B cell (primary cell): ENCODE data around the gene DNAH6. TPM values are rescaled to one million over a fixed set of nuclear protein-coding genes. Genes with fewer than 3 reads are reported as not detected.

Source experiments
- ATAC-seq: fragments of 200-7000 bp; cut with Tn5 transposase; one replicate; pipeline ENCODE4 v1.10.0; 2021; ENCODE audit warnings: low read depth, mild to moderate bottlenecking, moderate number of reproducible peaks, moderate library complexity
- CTCF ChIA-PET: fragments of 350-600 bp; sonication (Branson Sonifier 250); formaldehyde crosslinking; loops from one replicate; lab custom pipeline; 2021; ENCODE audit warnings: antibody characterized with exemption, inconsistent platforms; lab: Charles Lee
- POLR2A ChIA-PET: fragments of 350-600 bp; sonication (Branson Sonifier 250); formaldehyde crosslinking; loops from one replicate; lab custom pipeline; 2021; ENCODE audit warnings: antibody characterized with exemption; lab: Charles Lee
- DNase-seq: peaks from one replicate; pipeline ENCODE4 v3.0.0; 2013
- H2AFZ ChIP-seq: 2 replicates; pipeline ENCODE4 v1.6.1; 2012; ENCODE audit warnings: mild to moderate bottlenecking, low read depth, low read length; ENCODE audit not compliant: insufficient read depth, poor library complexity, severe bottlenecking
- H3K27ac ChIP-seq, 2 donors: 1 replicate in 1 of 2; 2 replicates in 1 of 2; pipeline ENCODE4 v1.5.1; 2012 to 2013; ENCODE audit warnings: low read length in 2 of 2, mild to moderate bottlenecking in 2 of 2, moderate library complexity in 1 of 2
- H3K27me3 ChIP-seq, 4 experiments: fragments of 200-600 bp in 1 of 4; sonication (generic) in 1 of 4; replicated peaks in 1 of 4; 1 replicate in 2 of 4; 2 replicates in 2 of 4; pipeline versions ENCODE4 v1.6.1 to v1.7.0; 2013 to 2016; ENCODE audit warnings: low read length in 3 of 4, mild to moderate bottlenecking in 2 of 4, mixed read lengths in 1 of 4, moderate library complexity in 1 of 4; ENCODE audit not compliant: insufficient read depth in 4 of 4, control insufficient read depth in 3 of 4; ENCODE audit errors: control extremely low read depth in 1 of 4
- H3K36me3 ChIP-seq, 2 experiments: replicated peaks in 1 of 2; 1 replicate in 1 of 2; 2 replicates in 1 of 2; pipeline versions ENCODE4 v1.6.1 to v1.7.1; 2013; ENCODE audit warnings: low read length in 1 of 2; ENCODE audit not compliant: insufficient read depth in 2 of 2, control insufficient read depth in 1 of 2; ENCODE audit errors: control extremely low read depth in 1 of 2, extremely low read depth in 1 of 2
- H3K4me1 ChIP-seq, 2 donors: fragments of 200-600 bp in 1 of 2; sonication (generic) in 1 of 2; 1 replicate in 1 of 2; 2 replicates in 1 of 2; pipeline versions ENCODE4 v1.5.1 to v1.6.1; 2013 to 2017; ENCODE audit warnings: low read length in 2 of 2; ENCODE audit not compliant: control insufficient read depth in 2 of 2, insufficient read depth in 2 of 2
- H3K4me2 ChIP-seq: replicated peaks from 2 replicates; pipeline ENCODE3; 2012; ENCODE audit warnings: mild to moderate bottlenecking, low read depth, low read length; ENCODE audit not compliant: poor library complexity, severe bottlenecking
- H3K4me3 ChIP-seq, 5 experiments: fragments of 200-600 bp in 1 of 5; sonication (generic) in 1 of 5; 1 replicate in 3 of 5; 2 replicates in 2 of 5; pipeline versions ENCODE4 v1.5.1 to v1.7.0; 2011 to 2016; ENCODE audit warnings: low read length in 4 of 5, mild to moderate bottlenecking in 4 of 5, low read depth in 2 of 5, control low read depth in 1 of 5, moderate library complexity in 1 of 5; ENCODE audit not compliant: insufficient read depth in 1 of 5; ENCODE audit errors: control extremely low read depth in 1 of 5, extremely low read depth in 1 of 5
- H3K79me2 ChIP-seq: fragments of 200-600 bp; sonication (generic); one replicate; pipeline ENCODE4 v1.6.0; 2016; ENCODE audit warnings: low read length; ENCODE audit not compliant: control insufficient read depth, insufficient read depth
- H3K9ac ChIP-seq: fragments of 200-600 bp; sonication (generic); 2 replicates; pipeline ENCODE4 v1.6.1; 2017; ENCODE audit warnings: mild to moderate bottlenecking, low read length, moderate library complexity
- H3K9me3 ChIP-seq, 3 donors: one replicate each; pipeline versions ENCODE4 v1.6.1 to v1.7.1; 2013; ENCODE audit warnings: low read length in 2 of 3; ENCODE audit not compliant: control insufficient read depth in 2 of 3, insufficient read depth in 1 of 3; ENCODE audit errors: control extremely low read depth in 1 of 3
- H4K20me1 ChIP-seq: 2 replicates; pipeline ENCODE4 v1.6.0; 2012; ENCODE audit warnings: mild to moderate bottlenecking, low read length; ENCODE audit not compliant: insufficient read depth, control insufficient read depth, poor library complexity, severe bottlenecking
- H3K27ac Mint-ChIP-seq: one replicate; pipeline ENCODE4 v1.8.0; 2021; ENCODE audit warnings: mixed read lengths
- H3K27me3 Mint-ChIP-seq: one replicate; pipeline ENCODE4 v1.8.0; 2021; ENCODE audit warnings: mixed read lengths
- H3K4me1 Mint-ChIP-seq: one replicate; pipeline ENCODE4 v1.8.0; 2021; ENCODE audit warnings: mixed read lengths
- H3K4me3 Mint-ChIP-seq: one replicate; pipeline ENCODE4 v1.8.0; 2021; ENCODE audit warnings: mixed read lengths
- H3K9me3 Mint-ChIP-seq: one replicate; pipeline ENCODE4 v1.8.0; 2022; ENCODE audit warnings: mixed read lengths; ENCODE audit not compliant: insufficient read depth
- CTCF ChIP-seq: fragments of 200-600 bp; IDR thresholded peaks from one replicate; pipeline ENCODE4 v1.8.0; 2022; ENCODE audit warnings: antibody characterized with exemption, mild to moderate bottlenecking
- EZH2 ChIP-seq: IDR thresholded peaks from 2 replicates; pipeline ENCODE4 v1.6.1; 2012; ENCODE audit warnings: borderline replicate concordance, low read depth, mild to moderate bottlenecking, moderate library complexity, low read length; ENCODE audit not compliant: insufficient read depth, poor library complexity, severe bottlenecking
- WGBS: methylation state at CpG from one replicate; pipeline ENCODE4 v1.1.5; 2013; ENCODE audit warnings: missing lambda C conversion rate; ENCODE audit not compliant: insufficient coverage; 5-methylcytosine and 5-hydroxymethylcytosine counted together
- intact Hi-C: fragments of 100-400 bp; cut with micrococcal nuclease; formaldehyde crosslinking; loops from one replicate; pipeline ENCODE4 v1.10.0; 2022
- polyA plus RNA-seq: library from polyadenylated mRNA; depleted of rRNA; stranded (reverse); fragments of >200 nt; gene quantifications from 2 replicates; pipeline ENCODE4 v1.2.3, GENCODE V29; 2012
- total RNA-seq, 2 donors: library from RNA; stranded (reverse); fragments of 120-200 nt in 1 of 2; gene quantifications; 1 replicate in 1 of 2; 2 replicates in 1 of 2; pipeline versions ENCODE4 v1.2.3 to v1.2.4, GENCODE V29; 2013 to 2022

The DNAH6 gene
- total and polyA plus RNA-seq, 2 donors (not counting 1 experiment from before 2014, with no cell fraction given) = 0.01 to 1.9 TPM

- H3K79me2 ChIP-seq = no peaks in the 10 kb centered on the region
- H3K9ac ChIP-seq = no peak overlapping the region
- no peak overlapping the region for H3K4me2 ChIP-seq
- ATAC-seq = no peak
- no peak overlapping the region for H3K27ac Mint-ChIP-seq
- H3K27me3 Mint-ChIP-seq = no peaks in the 10 kb centered on the region
- H4K20me1 ChIP-seq = no peaks in the 10 kb centered on the region
- H3K9me3 ChIP-seq = peaks cover 0 to 9% (median 3%) of the 10 kb centered on the region in 3 donors
- no peak for DNase-seq
- no peaks in the 10 kb centered on the region for H3K4me1 ChIP-seq
- TF ChIP-seq EZH2 (no peak), CTCF (no peak)
- no peak overlapping the region for H3K4me3 Mint-ChIP-seq
- no peak overlapping the region for H3K4me3 ChIP-seq
- POLR2A ChIA-PET = no interaction called here
- peaks cover 10% of the 10 kb centered on the region for H3K9me3 Mint-ChIP-seq
- intact Hi-C loops = no loop called here
- H3K27me3 ChIP-seq = no peaks in the 10 kb centered on the region
- CTCF ChIA-PET = interaction anchor here (1.2 kb wide), 1 partner anchor 821 kb away, joined by 3 read pairs; no protein-coding TSS in a partner anchor
- WGBS = 80% methylated on average over 1 of the region's 3 CpGs
- H3K27ac ChIP-seq = no peak overlapping the region
- H2AFZ ChIP-seq = no peak overlapping the region
- H3K36me3 ChIP-seq = no peaks in the 10 kb centered on the region
- no peaks in the 10 kb centered on the region for H3K4me1 Mint-ChIP-seq
Observed at GRCh38 chr2:84478867-84479266, 37.4 kb upstream of the DNAH6 start.

GRCh38 chr2:84481702-84482101 lies 34.6 kb upstream of the DNAH6 start:
- H3K27ac Mint-ChIP-seq = no peak overlapping the region
- WGBS = 34% methylated on average over 5 of the region's 5 CpGs
- H3K9ac ChIP-seq = no peak overlapping the region
- H3K4me3 ChIP-seq = no peak overlapping the region
- no peak for TF ChIP-seq CTCF
- no peak for TF ChIP-seq EZH2
- ChIA-PET POLR2A (no interaction called here), CTCF (no interaction called here)
- no peaks in the 10 kb centered on the region for H3K4me1 ChIP-seq
- no peaks in the 10 kb centered on the region for H3K4me1 Mint-ChIP-seq
- H3K9me3 Mint-ChIP-seq = peaks cover 6% of the 10 kb centered on the region
- no peaks in the 10 kb centered on the region for H3K36me3 ChIP-seq
- H3K4me2 ChIP-seq = no peak overlapping the region
- H2AFZ ChIP-seq = no peak overlapping the region
- no peaks in the 10 kb centered on the region for H3K27me3 Mint-ChIP-seq
- no peaks in the 10 kb centered on the region for H3K27me3 ChIP-seq
- no peaks in the 10 kb centered on the region for H3K79me2 ChIP-seq
- no peak overlapping the region for H3K27ac ChIP-seq
- no peak overlapping the region for H3K4me3 Mint-ChIP-seq
- DNase-seq = no peak
- no peaks in the 10 kb centered on the region for H4K20me1 ChIP-seq
- intact Hi-C loops = no loop called here
- ATAC-seq = no peak
- peaks cover 0 to 7% (median 3%) of the 10 kb centered on the region in 3 donors for H3K9me3 ChIP-seq
